Measurements from ENCODE around the gene ACTA2.

Gene ACTA2

GRCh38 chr10:88916986-88917385 is 35.6 kb downstream of the ACTA2 start:
- no peak for DNase-seq

GRCh38 chr10:88916231-88916630 is 36.3 kb downstream of the ACTA2 start:
- no peak for DNase-seq

- DNase-seq: no peak
Observed at GRCh38 chr10:88915781-88916180, 36.8 kb downstream of the ACTA2 start.

- DNase-seq: no peak
Observed at GRCh38 chr10:88913788-88914187, 38.8 kb downstream of the ACTA2 start.

- DNase-seq: no peak
Observed at GRCh38 chr10:88913127-88913526, 39.4 kb downstream of the ACTA2 start.

- no peak for DNase-seq
Observed at GRCh38 chr10:88911851-88912250, 40.7 kb downstream of the ACTA2 start.

- DNase-seq: no peak
Observed at GRCh38 chr10:88911116-88911515, 41.5 kb downstream of the ACTA2 start.

- DNase-seq: no peak
Observed at GRCh38 chr10:88908194-88908593, 44.4 kb downstream of the ACTA2 start.

- no peak for DNase-seq
Observed at GRCh38 chr10:88906921-88907320, 45.7 kb downstream of the ACTA2 start.

GRCh38 chr10:88903715-88904114 is 48.9 kb downstream of the ACTA2 start:
- no peak for DNase-seq

GRCh38 chr10:88901984-88902789 is 50.4 kb downstream of the ACTA2 start:
- no peak for DNase-seq

- no peak for DNase-seq
Observed at GRCh38 chr10:88901206-88901983, 51.2 kb downstream of the ACTA2 start.

- DNase-seq: no peak
Observed at GRCh38 chr10:88899886-88900285, 52.7 kb downstream of the ACTA2 start.

- no peak for DNase-seq
Observed at GRCh38 chr10:88898727-88899126, 53.8 kb downstream of the ACTA2 start.

GRCh38 chr10:88896994-88897853 is 55.3 kb downstream of the ACTA2 start:
- no peak for DNase-seq

GRCh38 chr10:88896372-88896993 is 56.1 kb downstream of the ACTA2 start:
- no peak for DNase-seq

- DNase-seq: no peak
Observed at GRCh38 chr10:88895250-88895649, 57.3 kb downstream of the ACTA2 start.

GRCh38 chr10:88893611-88894010 is 59.0 kb downstream of the ACTA2 start:
- no peak for DNase-seq

- no peak for DNase-seq
Observed at GRCh38 chr10:88892222-88892967, 60.2 kb downstream of the ACTA2 start.

GRCh38 chr10:88890681-88891381 is 61.7 kb downstream of the ACTA2 start:
- no peak for DNase-seq

- no peak for DNase-seq
Observed at GRCh38 chr10:88889559-88890337, 62.8 kb downstream of the ACTA2 start.
